Panc1 (cell line): ENCODE data around the gene LRRIQ1. TPM values are rescaled to one million over a fixed set of nuclear protein-coding genes. Genes with fewer than 3 reads are reported as not detected.

ENCODE experiments used
- ATAC-seq: fragments of 200-7000 bp; cut with Tn5 transposase; 2 replicates; pipeline ENCODE4 v1.9.1; 2020; ENCODE audit warnings: mild to moderate bottlenecking, moderate library complexity
- BruUV-seq: library from RNA; stranded (reverse); fragments of 400-500 nt; replicated peaks from 2 replicates; lab custom pipeline; 2021; lab: Mats Ljungman, UMichigan
- CTCF ChIA-PET: fragments of 300-600 bp; sonication (Branson Sonifier 250); formaldehyde crosslinking; loops from one replicate; lab custom pipeline; 2022; ENCODE audit warnings: antibody characterized with exemption; lab: Charles Lee
- POLR2A ChIA-PET: fragments of 300-600 bp; sonication (Branson Sonifier 250); formaldehyde crosslinking; loops from one replicate; lab custom pipeline; 2022; ENCODE audit warnings: antibody characterized with exemption; lab: Charles Lee
- DNase-seq: peaks from one replicate; pipeline ENCODE4 v3.0.0-alpha.2; 2010; ENCODE audit warnings: low read depth, low spot score
- H3K27ac ChIP-seq: 2 replicates; pipeline ENCODE4 v1.5.1; 2011; ENCODE audit warnings: mild to moderate bottlenecking, low read length, inconsistent platforms
- H3K27me3 ChIP-seq: fragments of 200-500 bp; sonication (Bioruptor generic); 2 replicates; pipeline ENCODE4 v1.6.0; 2014; ENCODE audit warnings: low read length, inconsistent platforms; ENCODE audit not compliant: control insufficient read depth, insufficient read depth
- H3K36me3 ChIP-seq: fragments of 200-500 bp; sonication (Bioruptor generic); 2 replicates; pipeline ENCODE4 v1.5.1; 2014; ENCODE audit warnings: inconsistent platforms, mild to moderate bottlenecking, low read length, moderate library complexity; ENCODE audit not compliant: control insufficient read depth, insufficient read depth
- H3K4me1 ChIP-seq: 2 replicates; pipeline ENCODE4 v1.5.1; 2011; ENCODE audit warnings: inconsistent platforms, mild to moderate bottlenecking, low read length, moderate library complexity; ENCODE audit not compliant: control insufficient read depth, insufficient read depth
- H3K4me3 ChIP-seq, 2 experiments: 2 replicates each; pipeline ENCODE4 v1.5.1; 2011 to 2012; ENCODE audit warnings: low read depth in 2 of 2, low read length in 2 of 2, mild to moderate bottlenecking in 2 of 2, inconsistent platforms in 1 of 2, moderate library complexity in 1 of 2
- H3K9me3 ChIP-seq: fragments of 200-500 bp; sonication (Bioruptor generic); 2 replicates; pipeline ENCODE4 v1.5.1; 2014; ENCODE audit warnings: low read depth, mild to moderate bottlenecking, inconsistent platforms, low read length, moderate library complexity; ENCODE audit not compliant: control insufficient read depth, insufficient read depth
- POLR2AphosphoS5 ChIP-seq: IDR thresholded peaks from 2 replicates; pipeline ENCODE4 v1.6.1; 2012; ENCODE audit warnings: mild to moderate bottlenecking, low read depth, low read length, moderate library complexity
- REST ChIP-seq, 2 experiments: IDR thresholded peaks; 2 replicates each; pipeline ENCODE4 v1.6.1; 2011 to 2012; ENCODE audit warnings: low read depth in 2 of 2, control low read depth in 1 of 2, low read length in 1 of 2, mild to moderate bottlenecking in 1 of 2, moderate library complexity in 1 of 2; ENCODE audit not compliant: insufficient read depth in 1 of 2
- SIN3A ChIP-seq: IDR thresholded peaks from 2 replicates; pipeline ENCODE4 v1.6.1; 2012; ENCODE audit warnings: low read depth, mild to moderate bottlenecking, low read length, moderate library complexity, borderline replicate concordance; ENCODE audit not compliant: insufficient read depth
- TCF7L2 ChIP-seq: IDR thresholded peaks from 2 replicates; pipeline ENCODE4 v1.6.1; 2011; ENCODE audit warnings: mild to moderate bottlenecking, low read depth, low read length, inconsistent platforms
- in situ Hi-C: cut with HindIII; loops from 2 replicates; pipeline ENCODE4 v1.10.0; 2016; ENCODE audit warnings: low sequenced_read_pairs, low pct_unique_long_range_greater_than_20kb
- intact Hi-C: fragments of 100-400 bp; cut with micrococcal nuclease; formaldehyde crosslinking; loops from one replicate; pipeline ENCODE4 v1.10.0; 2022; ENCODE audit not compliant: unreplicated experiment
- total RNA-seq: library from RNA; stranded (reverse); gene quantifications from one replicate; pipeline ENCODE4 v1.2.1, GENCODE V29; 2021; ENCODE audit not compliant: unreplicated experiment
- TF ChIP-seq, protein P1 (sequence below): fragments of 450-650 bp; IDR thresholded peaks from 2 replicates; pipeline ENCODE4 v1.5.1; 2017; ENCODE audit warnings: mild to moderate bottlenecking

LRRIQ1 gene
- total RNA-seq, 1 experiment from 2014 or later = 0.15 TPM

DNA sequence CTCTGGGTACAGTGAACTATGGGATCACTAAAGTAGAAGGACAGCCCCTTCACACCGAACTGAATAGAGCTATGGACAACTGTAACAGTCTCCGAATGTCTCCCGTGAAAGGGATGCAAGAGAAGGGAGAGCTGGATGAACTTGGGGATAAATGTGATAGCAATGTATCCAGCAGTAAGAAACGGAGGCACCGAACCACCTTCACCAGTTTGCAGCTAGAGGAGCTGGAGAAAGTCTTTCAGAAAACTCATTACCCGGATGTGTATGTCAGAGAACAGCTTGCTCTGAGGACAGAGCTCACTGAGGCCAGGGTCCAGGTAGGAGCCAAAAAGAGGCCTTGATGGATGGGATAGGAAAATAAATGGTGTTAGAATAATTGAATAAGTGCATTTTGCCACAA, 247.4 kb downstream of the LRRIQ1 start:
- no peak for DNase-seq
- Histone ChIP-seq H3K27ac (no peak overlapping the region), H3K4me1 (no peaks in the 10 kb centered on the region), H3K27me3 (no peaks in the 10 kb centered on the region), H3K4me3 (no peak overlapping the region), H3K36me3 (no peaks in the 10 kb centered on the region), H3K9me3 (no peaks in the 10 kb centered on the region)
- ChIA-PET CTCF (no interaction called here), POLR2A (interaction anchor here (0.6 kb wide), 1 partner anchor 11 kb away, joined by 4 read pairs; no protein-coding TSS in a partner anchor)
- intact Hi-C loops = no loop called here
- no peak for ATAC-seq
- TF ChIP-seq SIN3A (no peak), POLR2AphosphoS5 (no peak), TCF7L2 (no peak), REST (IDR thresholded peaks at IDR 0.05; ENCODE audit: insufficient read depth in 1 of 2, low read depth in 2 of 2, low read length in 1 of 2) (no peak)
- TF ChIP-seq, protein P1, sequence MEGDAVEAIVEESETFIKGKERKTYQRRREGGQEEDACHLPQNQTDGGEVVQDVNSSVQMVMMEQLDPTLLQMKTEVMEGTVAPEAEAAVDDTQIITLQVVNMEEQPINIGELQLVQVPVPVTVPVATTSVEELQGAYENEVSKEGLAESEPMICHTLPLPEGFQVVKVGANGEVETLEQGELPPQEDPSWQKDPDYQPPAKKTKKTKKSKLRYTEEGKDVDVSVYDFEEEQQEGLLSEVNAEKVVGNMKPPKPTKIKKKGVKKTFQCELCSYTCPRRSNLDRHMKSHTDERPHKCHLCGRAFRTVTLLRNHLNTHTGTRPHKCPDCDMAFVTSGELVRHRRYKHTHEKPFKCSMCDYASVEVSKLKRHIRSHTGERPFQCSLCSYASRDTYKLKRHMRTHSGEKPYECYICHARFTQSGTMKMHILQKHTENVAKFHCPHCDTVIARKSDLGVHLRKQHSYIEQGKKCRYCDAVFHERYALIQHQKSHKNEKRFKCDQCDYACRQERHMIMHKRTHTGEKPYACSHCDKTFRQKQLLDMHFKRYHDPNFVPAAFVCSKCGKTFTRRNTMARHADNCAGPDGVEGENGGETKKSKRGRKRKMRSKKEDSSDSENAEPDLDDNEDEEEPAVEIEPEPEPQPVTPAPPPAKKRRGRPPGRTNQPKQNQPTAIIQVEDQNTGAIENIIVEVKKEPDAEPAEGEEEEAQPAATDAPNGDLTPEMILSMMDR = no peak
- in situ Hi-C loops = no loop called here
- BruUV-seq = no TSS peak

Other genes starting within 250 kb of the LRRIQ1 start
- gene SLC6A15, start 123.6 kb upstream of the LRRIQ1 start, total RNA-seq = 0.36 TPM
- not detected for gene TSPAN19, start 74 bp upstream of the LRRIQ1 start, total RNA-seq
- gene ALX1, start 243.9 kb downstream of the LRRIQ1 start, total RNA-seq = 0.23 TPM